ENCODE results near the gene PTPRN2.
"Not testable (repeated sequence)": the region's sequence is repeated elsewhere in the genome, so short reads cannot be mapped to it uniquely, and the experiment has no call there.

Gene PTPRN2

GRCh38 chr7:157847756-157848487 is 739.7 kb downstream of the PTPRN2 start:
- DNase-seq (ENCODE audit: low spot score) = not testable (repeated sequence)

- not testable (repeated sequence) for DNase-seq (ENCODE audit: low spot score)
These were observed 740.9 kb downstream of the PTPRN2 start for GRCh38 chr7:157846746-157847145.

GRCh38 chr7:157846271-157846670 is 741.4 kb downstream of the PTPRN2 start:
- DNase-seq (ENCODE audit: low spot score) = no peak

- no peak for DNase-seq (ENCODE audit: low spot score)
These were observed 742.3 kb downstream of the PTPRN2 start for GRCh38 chr7:157845203-157845835.

- no peak for DNase-seq (ENCODE audit: low spot score)
These were observed 743.0 kb downstream of the PTPRN2 start for GRCh38 chr7:157844611-157845010.

- DNase-seq (ENCODE audit: low spot score) = no peak
These were observed 743.5 kb downstream of the PTPRN2 start for GRCh38 chr7:157844141-157844540.

GRCh38 chr7:157843336-157844140 is 744.1 kb downstream of the PTPRN2 start:
- DNase-seq (ENCODE audit: low spot score) = no peak

GRCh38 chr7:157841773-157842370 is 745.8 kb downstream of the PTPRN2 start:
- no peak for DNase-seq (ENCODE audit: low spot score)

GRCh38 chr7:157840914-157841772 is 746.5 kb downstream of the PTPRN2 start:
- no peak for DNase-seq (ENCODE audit: low spot score)

- no peak for DNase-seq (ENCODE audit: low spot score)
These were observed 747.3 kb downstream of the PTPRN2 start for GRCh38 chr7:157840174-157840913.

GRCh38 chr7:157839672-157840167 is 747.9 kb downstream of the PTPRN2 start:
- DNase-seq (ENCODE audit: low spot score) = no peak

- DNase-seq (ENCODE audit: low spot score) = no peak
These were observed 748.4 kb downstream of the PTPRN2 start for GRCh38 chr7:157839226-157839625.

GRCh38 chr7:157837561-157837960 is 750.1 kb downstream of the PTPRN2 start:
- no peak for DNase-seq (ENCODE audit: low spot score)

- DNase-seq (ENCODE audit: low spot score) = no peak
These were observed 750.6 kb downstream of the PTPRN2 start for GRCh38 chr7:157837047-157837446.

GRCh38 chr7:157834501-157835163 is 753.0 kb downstream of the PTPRN2 start:
- no peak for DNase-seq (ENCODE audit: low spot score)

- DNase-seq (ENCODE audit: low spot score) = no peak
These were observed 754.6 kb downstream of the PTPRN2 start for GRCh38 chr7:157832866-157833607.

GRCh38 chr7:157832421-157832820 is 755.2 kb downstream of the PTPRN2 start:
- DNase-seq (ENCODE audit: low spot score) = no peak

- no peak for DNase-seq (ENCODE audit: low spot score)
These were observed 755.6 kb downstream of the PTPRN2 start for GRCh38 chr7:157832006-157832405.
